ENCODE data around the gene SPATA20.

SPATA20 gene

DNA sequence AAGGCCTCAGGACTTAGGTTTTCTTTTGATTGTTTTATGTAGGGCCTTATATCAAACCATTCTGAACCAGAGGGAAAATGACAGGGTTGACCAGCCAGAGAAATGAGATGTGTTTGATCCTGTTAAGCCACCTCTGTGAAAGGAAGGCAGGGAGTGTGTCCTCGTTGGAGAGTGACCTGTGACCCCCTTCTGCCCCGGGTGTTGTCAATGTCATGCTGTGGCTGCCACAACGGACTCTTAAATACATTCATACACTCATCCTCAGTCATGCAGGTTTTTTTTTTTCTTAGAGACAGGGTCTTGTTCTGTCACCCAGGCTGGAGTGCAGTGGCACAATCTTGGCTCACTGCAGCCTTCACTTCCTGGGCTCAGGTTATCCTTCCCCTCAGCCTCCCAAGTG lies 32.6 kb upstream of the SPATA20 start:
- H3K4me3 ChIP-seq (ENCODE audit: low read depth, low read length): no peak overlapping the region
- TF ChIP-seq, protein P1, sequence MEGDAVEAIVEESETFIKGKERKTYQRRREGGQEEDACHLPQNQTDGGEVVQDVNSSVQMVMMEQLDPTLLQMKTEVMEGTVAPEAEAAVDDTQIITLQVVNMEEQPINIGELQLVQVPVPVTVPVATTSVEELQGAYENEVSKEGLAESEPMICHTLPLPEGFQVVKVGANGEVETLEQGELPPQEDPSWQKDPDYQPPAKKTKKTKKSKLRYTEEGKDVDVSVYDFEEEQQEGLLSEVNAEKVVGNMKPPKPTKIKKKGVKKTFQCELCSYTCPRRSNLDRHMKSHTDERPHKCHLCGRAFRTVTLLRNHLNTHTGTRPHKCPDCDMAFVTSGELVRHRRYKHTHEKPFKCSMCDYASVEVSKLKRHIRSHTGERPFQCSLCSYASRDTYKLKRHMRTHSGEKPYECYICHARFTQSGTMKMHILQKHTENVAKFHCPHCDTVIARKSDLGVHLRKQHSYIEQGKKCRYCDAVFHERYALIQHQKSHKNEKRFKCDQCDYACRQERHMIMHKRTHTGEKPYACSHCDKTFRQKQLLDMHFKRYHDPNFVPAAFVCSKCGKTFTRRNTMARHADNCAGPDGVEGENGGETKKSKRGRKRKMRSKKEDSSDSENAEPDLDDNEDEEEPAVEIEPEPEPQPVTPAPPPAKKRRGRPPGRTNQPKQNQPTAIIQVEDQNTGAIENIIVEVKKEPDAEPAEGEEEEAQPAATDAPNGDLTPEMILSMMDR (IDR thresholded peaks at IDR 0.05; ENCODE audit: borderline replicate concordance, insufficient read depth, low read depth, low read length): no peak

DNA sequence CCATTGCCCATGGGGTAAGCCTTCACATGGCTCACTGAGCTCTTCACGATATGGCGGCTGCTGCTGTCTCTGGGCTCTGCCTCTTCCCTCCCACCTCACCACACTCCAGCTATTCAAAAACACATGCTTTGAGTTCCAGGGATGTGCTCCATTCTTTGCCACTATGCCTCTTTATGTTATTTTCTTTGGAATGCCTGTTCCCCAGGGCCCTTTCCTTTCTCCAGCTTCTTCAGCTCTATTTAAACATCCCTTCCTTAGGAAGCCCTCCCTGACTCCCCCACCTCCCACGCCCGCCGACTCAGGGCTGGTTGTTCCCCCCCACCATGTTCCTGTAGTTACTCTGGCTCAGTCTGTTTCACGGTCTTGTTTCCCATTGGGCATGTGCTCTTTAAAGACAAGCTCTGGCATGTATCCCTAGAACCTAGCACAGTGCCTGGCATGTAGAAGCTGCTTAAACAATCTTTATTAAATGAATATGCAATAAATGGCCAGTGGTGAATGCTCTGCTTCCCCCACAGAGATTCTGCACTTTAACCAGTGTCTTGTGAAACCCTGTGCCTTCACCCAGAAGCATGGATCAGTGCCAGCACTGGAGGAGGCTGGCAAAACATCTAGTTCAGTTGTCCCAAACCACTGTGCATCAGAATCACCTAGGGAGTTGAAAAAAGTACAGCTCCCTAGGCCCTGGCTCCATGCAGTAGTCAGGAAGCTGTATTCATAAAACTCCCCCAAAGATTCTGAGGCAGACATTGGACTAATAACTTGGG lies 31.9 kb upstream of the SPATA20 start:
- TF ChIP-seq, protein P1 (IDR thresholded peaks at IDR 0.05; ENCODE audit: borderline replicate concordance, insufficient read depth, low read depth, low read length): no peak
- no peak overlapping the region for H3K4me3 ChIP-seq (ENCODE audit: low read depth, low read length)

DNA sequence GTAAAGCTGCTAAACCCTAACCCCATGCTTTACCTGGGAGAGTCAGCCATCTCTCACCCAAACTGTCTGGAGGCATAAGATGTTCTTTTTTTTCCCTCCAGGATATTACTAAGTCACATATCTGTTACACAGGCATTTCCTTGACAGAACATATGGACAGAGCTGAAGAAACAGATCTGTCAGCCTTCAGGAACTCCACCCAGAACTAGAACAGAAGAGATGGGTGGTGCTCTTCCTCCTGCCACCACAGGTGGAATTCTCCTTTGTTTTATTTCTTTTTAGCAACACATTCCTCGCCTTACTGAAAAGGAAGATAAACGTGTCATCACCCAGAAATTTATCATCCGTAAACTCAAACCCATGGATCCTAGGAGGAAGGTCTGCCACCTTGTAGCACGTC lies 30.0 kb upstream of the SPATA20 start:
- TF ChIP-seq, protein P1 (IDR thresholded peaks at IDR 0.05; ENCODE audit: borderline replicate concordance, insufficient read depth, low read depth, low read length): no peak
- H3K4me3 ChIP-seq (ENCODE audit: low read depth, low read length): no peak overlapping the region

DNA sequence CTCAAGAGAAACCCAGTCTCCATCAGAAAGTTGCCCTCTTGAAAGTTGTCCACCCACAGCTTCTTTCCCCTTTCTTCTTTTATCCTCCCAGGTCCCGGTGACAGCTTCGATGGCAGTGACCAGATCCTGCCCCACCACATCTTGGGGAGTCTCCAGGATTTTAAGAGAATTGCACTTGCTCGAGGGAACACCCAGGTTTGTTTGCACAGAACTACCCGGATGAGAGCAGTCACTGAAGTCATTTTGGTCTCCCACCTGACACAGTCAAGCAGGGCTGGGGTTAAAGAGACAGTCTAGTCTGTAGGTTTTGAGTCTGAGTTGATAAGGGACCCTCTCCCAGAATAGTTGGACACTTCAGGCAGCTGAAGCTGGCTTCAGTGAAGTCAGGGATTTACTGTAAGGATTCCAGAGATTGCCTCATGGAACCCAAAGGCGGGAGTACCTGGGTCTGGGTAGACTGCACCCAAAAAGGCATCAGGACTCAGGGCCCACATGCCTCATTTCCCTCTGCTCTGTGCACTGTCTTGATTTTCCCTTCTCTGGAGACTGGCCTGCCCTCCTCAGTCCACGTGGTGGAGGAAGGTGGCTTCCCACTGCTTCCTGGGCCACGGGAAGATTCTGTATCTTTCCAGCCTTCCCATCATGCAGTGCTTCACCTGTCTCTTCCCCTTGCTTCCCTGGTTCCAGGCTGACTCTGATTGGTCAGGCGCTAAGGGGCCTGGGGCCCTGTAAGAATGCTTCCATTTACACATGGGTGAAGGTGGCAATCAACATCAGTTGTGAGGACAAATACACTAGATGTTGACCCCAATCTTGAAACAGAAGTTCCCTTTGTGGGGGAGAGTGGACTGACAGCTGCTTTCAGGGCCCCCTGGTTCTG lies 29.2 kb upstream of the SPATA20 start:
- H3K4me3 ChIP-seq (ENCODE audit: low read depth, low read length): no peak overlapping the region
- TF ChIP-seq, protein P1 (IDR thresholded peaks at IDR 0.05; ENCODE audit: borderline replicate concordance, insufficient read depth, low read depth, low read length): no peak

DNA sequence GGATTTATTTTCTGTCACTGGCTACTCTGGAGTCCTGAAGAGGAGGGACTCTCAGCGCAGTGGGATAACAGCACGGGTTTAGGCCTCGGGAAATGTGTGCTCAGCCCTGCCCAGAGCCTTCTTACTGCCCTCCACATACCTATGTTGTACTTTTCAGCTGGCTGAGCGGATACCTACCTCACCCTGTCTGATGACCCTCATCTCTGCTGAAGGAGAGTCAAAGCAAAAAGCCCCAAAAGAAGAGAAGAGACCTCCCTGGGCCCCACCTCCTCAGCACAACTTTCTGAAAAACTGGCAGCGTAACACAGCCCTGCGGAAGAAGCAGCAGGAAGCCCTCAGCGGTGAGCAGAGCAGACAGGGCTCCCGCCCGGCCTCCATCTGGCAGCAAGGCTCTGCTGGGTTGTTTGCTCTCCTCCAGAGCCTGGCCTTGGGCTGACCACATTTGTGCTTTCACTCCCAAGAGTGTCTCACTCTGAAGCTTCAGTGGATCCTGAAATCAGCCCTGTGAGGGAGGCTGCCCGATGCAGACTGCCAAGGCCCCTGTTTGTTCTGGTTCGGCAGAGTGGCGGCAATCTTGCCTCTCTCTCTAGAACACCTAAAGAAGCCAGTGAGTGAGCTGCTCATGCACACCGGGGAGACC lies 28.5 kb upstream of the SPATA20 start:
- TF ChIP-seq, protein P1 (IDR thresholded peaks at IDR 0.05; ENCODE audit: borderline replicate concordance, insufficient read depth, low read depth, low read length): no peak

DNA sequence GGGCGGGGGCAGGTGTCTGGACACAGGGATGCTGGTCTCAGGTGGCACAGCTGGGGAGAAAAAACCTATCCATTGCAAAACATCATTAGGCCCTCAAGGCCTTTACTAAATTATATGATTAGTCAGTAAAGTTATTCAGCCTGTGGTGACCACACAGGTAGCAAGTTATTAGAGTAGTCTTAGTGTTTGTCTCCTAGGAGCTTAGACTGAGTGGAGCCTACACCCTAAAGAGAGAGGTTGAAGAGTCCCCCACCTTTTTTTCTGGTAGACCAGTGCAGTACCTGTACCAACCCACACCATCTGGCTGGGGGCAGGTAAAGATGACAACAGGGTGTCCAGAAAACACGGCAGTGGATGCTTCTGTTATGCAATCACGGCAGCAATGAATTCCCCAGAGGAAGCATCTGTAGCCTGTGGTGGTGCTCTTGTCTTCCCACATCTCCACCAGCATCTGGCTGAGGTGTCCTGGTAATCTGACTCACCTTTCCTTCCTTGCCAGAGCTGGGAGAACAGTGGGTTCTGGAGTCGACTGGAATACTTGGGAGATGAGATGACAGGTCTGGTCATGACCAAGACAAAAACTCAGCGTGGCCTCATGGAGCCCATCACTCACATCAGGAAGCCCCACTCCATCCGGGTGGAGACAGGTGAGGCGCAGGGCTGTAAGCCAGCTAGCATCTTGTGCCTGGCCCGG lies 27.7 kb upstream of the SPATA20 start:
- H3K4me3 ChIP-seq (ENCODE audit: low read depth, low read length): no peak overlapping the region
- TF ChIP-seq, protein P1 (IDR thresholded peaks at IDR 0.05; ENCODE audit: borderline replicate concordance, insufficient read depth, low read depth, low read length): no peak

More for the DNA sequence above, 28.5 kb upstream of the SPATA20 start:
- no peak overlapping the region for H3K4me3 ChIP-seq (ENCODE audit: low read depth, low read length)

Data from GM12875 (cell line).